HT1080 (cell line): ENCODE measurements around the gene KAT6B. TPM values are rescaled to one million over a fixed set of nuclear protein-coding genes. Genes with fewer than 3 reads are reported as not detected.
A peak's percentile ranks its signal among the peaks of the same experiment; 100 is the strongest.
"Not testable (repeated sequence)": the region's sequence is repeated elsewhere in the genome, so short reads cannot be mapped to it uniquely, and the experiment has no call there.

ENCODE experiments used
- DNase-seq: peaks from one replicate; pipeline ENCODE4 v3.0.0-alpha.2; 2015; ENCODE audit warnings: low read depth
- polyA plus RNA-seq, 2 experiments: library from polyadenylated mRNA; depleted of rRNA; stranded (reverse); fragments of >200 nt; gene quantifications; 2 replicates each; pipeline ENCODE4 v1.2.3, GENCODE V29; 2015
- total RNA-seq: library from RNA; depleted of rRNA; stranded (reverse); fragments of >200 nt; shearing (Covaris generic); gene quantifications from 2 replicates; pipeline ENCODE4 v1.2.3, GENCODE V29; 2014; rRNA removed

KAT6B gene
- 7.1 and 12.9 TPM in 2 replicates for total RNA-seq
- 5.8 and 7.7 TPM in 2 replicates for polyA plus RNA-seq (2015; cell fraction: cytosol; rRNA removed)
- polyA plus RNA-seq (2015; cell fraction: nucleus; rRNA removed) = 11.8 and 12.2 TPM in 2 replicates

- peak; percentile 100 for DNase-seq
Observed at GRCh38 chr10:74826142-74827044, at the start of gene KAT6B. TSS of gene KAT6B (plus strand) at chr10:74826600. CDS start at chr10:74842858, 16,258 bp downstream.

- DNase-seq = no peak
Observed at GRCh38 chr10:74778436-74779094, 47.8 kb upstream of the KAT6B start.

GRCh38 chr10:74781870-74782269 lies 44.5 kb upstream of the KAT6B start:
- DNase-seq = not testable (repeated sequence)

GRCh38 chr10:74784462-74784861 lies 41.9 kb upstream of the KAT6B start:
- DNase-seq = no peak

GRCh38 chr10:74786126-74786525 lies 40.3 kb upstream of the KAT6B start:
- DNase-seq = no peak

GRCh38 chr10:74787457-74787856 lies 38.9 kb upstream of the KAT6B start:
- DNase-seq = no peak

GRCh38 chr10:74791979-74792378 lies 34.4 kb upstream of the KAT6B start:
- peak; percentile 62 for DNase-seq

- DNase-seq = no peak
Observed at GRCh38 chr10:74792726-74793125, 33.7 kb upstream of the KAT6B start.

GRCh38 chr10:74793240-74793639 lies 33.2 kb upstream of the KAT6B start:
- DNase-seq = not testable (repeated sequence)

GRCh38 chr10:74794531-74794930 lies 31.9 kb upstream of the KAT6B start:
- no peak for DNase-seq

GRCh38 chr10:74797550-74797949 lies 28.9 kb upstream of the KAT6B start:
- DNase-seq = no peak

GRCh38 chr10:74799721-74800221 lies 26.6 kb upstream of the KAT6B start:
- peak; percentile 97 for DNase-seq

GRCh38 chr10:74801447-74801846 lies 25.0 kb upstream of the KAT6B start:
- no peak for DNase-seq

- no peak for DNase-seq
Observed at GRCh38 chr10:74808501-74808900, 17.9 kb upstream of the KAT6B start.

GRCh38 chr10:74810087-74810486 lies 16.3 kb upstream of the KAT6B start:
- DNase-seq = no peak

- DNase-seq = no peak
Observed at GRCh38 chr10:74813381-74814259, 12.8 kb upstream of the KAT6B start.

GRCh38 chr10:74814797-74815196 lies 11.6 kb upstream of the KAT6B start:
- DNase-seq = no peak

GRCh38 chr10:74816824-74817498 lies 9.4 kb upstream of the KAT6B start:
- DNase-seq = no peak

- DNase-seq = no peak
Observed at GRCh38 chr10:74821501-74821900, 4.9 kb upstream of the KAT6B start.

- peak; percentile 3 for DNase-seq
Observed at GRCh38 chr10:74822101-74822500, 4.3 kb upstream of the KAT6B start.
